PC-3 (cell line): ENCODE measurements around the gene SYAP1.

Experiments used
- EZH2 ChIP-seq: fragments of 300-600 bp; sonication (generic); IDR thresholded peaks from one replicate; pipeline ENCODE4 v1.6.1; 2017; ENCODE audit warnings: antibody characterized with exemption, mild to moderate bottlenecking, low read length; ENCODE audit not compliant: unreplicated experiment
- EZH2phosphoT487 ChIP-seq: fragments of 300-600 bp; sonication (generic); IDR thresholded peaks from 2 replicates; pipeline ENCODE4 v1.6.1; 2018; ENCODE audit warnings: mild to moderate bottlenecking, antibody characterized with exemption, low read length, borderline replicate concordance
- TF ChIP-seq, protein P1 (sequence below): fragments of 300-600 bp; sonication (generic); conservative IDR thresholded peaks from 2 replicates; pipeline ENCODE4 v1.5.1; 2017; ENCODE audit warnings: antibody characterized with exemption, low read depth, mild to moderate bottlenecking, low read length

DNA sequence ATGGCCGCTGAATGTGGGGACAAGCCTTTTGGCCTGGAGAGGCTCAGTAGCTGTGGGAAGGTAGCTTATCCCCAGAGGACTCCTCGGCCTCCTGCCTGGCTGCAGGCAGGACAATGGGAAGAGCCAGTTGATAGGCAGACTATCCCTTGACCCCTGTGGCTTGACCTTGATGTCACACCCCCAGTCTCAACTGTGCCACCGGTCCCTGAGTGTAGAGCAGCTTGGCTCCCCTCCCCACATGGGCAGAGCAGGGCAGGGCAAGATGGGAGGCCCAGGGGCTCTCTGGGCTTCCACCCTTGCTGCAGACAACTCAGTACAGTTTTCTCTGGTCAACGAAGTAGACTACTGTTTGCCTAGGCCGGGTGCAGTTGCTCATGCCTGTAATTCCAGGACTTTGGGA is 25.7 kb downstream of the SYAP1 start:
- TF ChIP-seq, protein P1, sequence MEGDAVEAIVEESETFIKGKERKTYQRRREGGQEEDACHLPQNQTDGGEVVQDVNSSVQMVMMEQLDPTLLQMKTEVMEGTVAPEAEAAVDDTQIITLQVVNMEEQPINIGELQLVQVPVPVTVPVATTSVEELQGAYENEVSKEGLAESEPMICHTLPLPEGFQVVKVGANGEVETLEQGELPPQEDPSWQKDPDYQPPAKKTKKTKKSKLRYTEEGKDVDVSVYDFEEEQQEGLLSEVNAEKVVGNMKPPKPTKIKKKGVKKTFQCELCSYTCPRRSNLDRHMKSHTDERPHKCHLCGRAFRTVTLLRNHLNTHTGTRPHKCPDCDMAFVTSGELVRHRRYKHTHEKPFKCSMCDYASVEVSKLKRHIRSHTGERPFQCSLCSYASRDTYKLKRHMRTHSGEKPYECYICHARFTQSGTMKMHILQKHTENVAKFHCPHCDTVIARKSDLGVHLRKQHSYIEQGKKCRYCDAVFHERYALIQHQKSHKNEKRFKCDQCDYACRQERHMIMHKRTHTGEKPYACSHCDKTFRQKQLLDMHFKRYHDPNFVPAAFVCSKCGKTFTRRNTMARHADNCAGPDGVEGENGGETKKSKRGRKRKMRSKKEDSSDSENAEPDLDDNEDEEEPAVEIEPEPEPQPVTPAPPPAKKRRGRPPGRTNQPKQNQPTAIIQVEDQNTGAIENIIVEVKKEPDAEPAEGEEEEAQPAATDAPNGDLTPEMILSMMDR, result no peak
- TF ChIP-seq EZH2 (no peak), EZH2phosphoT487 (no peak)
